Right lobe of liver (tissue), 4 donors: ENCODE data around the gene NCR3LG1.

Experiments
- CTCF ChIP-seq, 4 donors: fragments of 200-600 bp in 3 of 4; fragments of 450-650 bp in 1 of 4; IDR thresholded peaks; one replicate each; pipeline versions ENCODE4 v1.5.1 to v1.8.0; 2016 to 2022; ENCODE audit warnings: antibody characterized with exemption in 4 of 4, mild to moderate bottlenecking in 2 of 4
- POLR2A ChIP-seq: fragments of 450-650 bp; IDR thresholded peaks from one replicate; pipeline ENCODE4 v1.6.1; 2017; ENCODE audit warnings: antibody characterized with exemption, mild to moderate bottlenecking
- donor health status: DM: no; HTN: no; CAD: no.
- donor health status: DM: no; HTN: no; CAD: no.
- donor health status: DM: no; HTN: yes; CAD: no.

- no peak for TF ChIP-seq CTCF (IDR thresholded peaks at IDR 0.05)
- TF ChIP-seq POLR2A, result no peak
These were observed 987 bp upstream of the NCR3LG1 start for GRCh38 chr11:17350455-17351171.
